Right lobe of liver (tissue), 6 donors: ENCODE results near the gene MID2. TPM values are rescaled to one million over a fixed set of nuclear protein-coding genes. Genes with fewer than 3 reads are reported as not detected.

ENCODE experiments used
- ATAC-seq, 4 donors: fragments of 200-7000 bp; cut with Tn5 transposase; one replicate each; pipeline ENCODE4 v1.9.1; 2020; ENCODE audit warnings: mild to moderate bottlenecking in 4 of 4, moderate library complexity in 4 of 4
- DNase-seq, 3 donors: peaks; one replicate each; pipeline ENCODE4 v3.0.0-alpha.2; 2020
- H3K27ac ChIP-seq, 3 donors: fragments of 200-600 bp; one replicate each; pipeline ENCODE4 v1.8.0; 2022
- H3K27me3 ChIP-seq, 2 donors: fragments of 200-600 bp; one replicate each; pipeline ENCODE4 v1.8.0; 2022
- H3K36me3 ChIP-seq, 4 donors: fragments of 200-600 bp; sonication (generic) in 1 of 4; one replicate each; pipeline versions ENCODE4 v1.5.1 to v1.8.0; 2017 to 2022; ENCODE audit warnings: control low read depth in 1 of 4
- H3K4me1 ChIP-seq, 4 donors: fragments of 200-600 bp; sonication (generic) in 1 of 4; one replicate each; pipeline versions ENCODE4 v1.5.1 to v1.8.0; 2017 to 2022; ENCODE audit warnings: control low read depth in 1 of 4
- H3K4me3 ChIP-seq, 3 donors: fragments of 200-600 bp; one replicate each; pipeline ENCODE4 v1.8.0; 2022
- H3K9me3 ChIP-seq, 4 donors: fragments of 200-600 bp; sonication (generic) in 1 of 4; one replicate each; pipeline versions ENCODE4 v1.5.1 to v1.8.0; 2017 to 2022; ENCODE audit warnings: control low read depth in 1 of 4
- CTCF ChIP-seq, 4 donors: fragments of 200-600 bp in 3 of 4; fragments of 450-650 bp in 1 of 4; IDR thresholded peaks; one replicate each; pipeline versions ENCODE4 v1.5.1 to v1.8.0; 2016 to 2022; ENCODE audit warnings: antibody characterized with exemption in 4 of 4, mild to moderate bottlenecking in 2 of 4
- POLR2A ChIP-seq: fragments of 450-650 bp; IDR thresholded peaks from one replicate; pipeline ENCODE4 v1.6.1; 2017; ENCODE audit warnings: antibody characterized with exemption, mild to moderate bottlenecking
- WGBS: methylation state at CpG from one replicate; pipeline ENCODE4 v1.1.6; 2018; ENCODE audit warnings: low coverage, low lambda C conversion rate; ENCODE audit not compliant: insufficient coverage; ENCODE audit errors: missing lambda C conversion rate; 5-methylcytosine and 5-hydroxymethylcytosine counted together
- intact Hi-C, 2 donors: fragments of 100-400 bp; cut with DNase I; formaldehyde crosslinking; loops; one replicate each; pipeline versions ENCODE4 v1.11.2 to v1.14.1; 2022
- total RNA-seq, 6 experiments: library from RNA; depleted of rRNA in 2 of 6; stranded (reverse); fragments of >200 nt in 2 of 6; fragmentation: NEBNext Ultra II Directional in 3 of 6; extraction: Animal tissue kit (Norgen Biotek cat#: 25700) in 3 of 6; gene quantifications; one replicate each; pipeline versions ENCODE4 v1.1.0 to v1.2.4, GENCODE V29; 2016 to 2023
- donor health status: DM: no; HTN: yes; CAD: no.
- donor health status: DM: no; HTN: no; CAD: no.
- donor health status: DM: no; HTN: no; CAD: no.
- donor health status: DM: no; HTN: yes; CAD: no.
- donor health status: DM: no; HTN: yes; CAD: no.

The MID2 gene
- total RNA-seq, 6 experiments from 2014 or later: 6.3 to 13.8 (median 11.8) TPM

GRCh38 chrX:107857837-107858236 lies 32.2 kb downstream of the MID2 start:
- Histone ChIP-seq H3K27me3 (no peaks in the 10 kb centered on the region), H3K4me3 (no peak overlapping the region), H3K4me1 (no peaks in the 10 kb centered on the region), H3K27ac (no peak overlapping the region), H3K36me3 (no peaks in the 10 kb centered on the region), H3K9me3 (no peaks in the 10 kb centered on the region)
- ATAC-seq (no peak), DNase-seq (no peak)
- no peak for TF ChIP-seq CTCF (IDR thresholded peaks at IDR 0.05)
- no peak for TF ChIP-seq POLR2A
- WGBS: 94% methylated on average over 5 of the region's 5 CpGs
- intact Hi-C loops: no loop called here

- no peaks in the 10 kb centered on the region for H3K27me3 ChIP-seq
- H3K36me3 ChIP-seq: no peaks in the 10 kb centered on the region
- no peak overlapping the region for H3K4me3 ChIP-seq
- DNase-seq (no peak), ATAC-seq (no peak)
- intact Hi-C loops: no loop called here
- H3K4me1 ChIP-seq: no peaks in the 10 kb centered on the region
- H3K9me3 ChIP-seq: no peaks in the 10 kb centered on the region
- 83% methylated on average over 4 of the region's 4 CpGs for WGBS
- no peak overlapping the region for H3K27ac ChIP-seq
- TF ChIP-seq CTCF (IDR thresholded peaks at IDR 0.05) (no peak), POLR2A (no peak)
Observed at GRCh38 chrX:107861056-107861455, 35.4 kb downstream of the MID2 start.

- no peaks in the 10 kb centered on the region for H3K27me3 ChIP-seq
- DNase-seq: no peak
- no peaks in the 10 kb centered on the region for H3K4me1 ChIP-seq
- ATAC-seq: no peak
- intact Hi-C loops: no loop called here
- 62% methylated on average over 3 of the region's 6 CpGs for WGBS
- H3K36me3 ChIP-seq: no peaks in the 10 kb centered on the region
- TF ChIP-seq POLR2A (no peak), CTCF (IDR thresholded peaks at IDR 0.05) (no peak)
- H3K9me3 ChIP-seq: no peaks in the 10 kb centered on the region
- no peak overlapping the region for H3K4me3 ChIP-seq
- no peak overlapping the region for H3K27ac ChIP-seq
Observed at GRCh38 chrX:107871136-107871535, 45.5 kb downstream of the MID2 start.

- ATAC-seq: no peak
Observed at GRCh38 chrX:107878106-107878505, 52.4 kb downstream of the MID2 start.

More at GRCh38 chrX:107878106-107878505, 52.4 kb downstream of the MID2 start:
- H3K36me3 ChIP-seq: no peaks in the 10 kb centered on the region
- H3K4me1 ChIP-seq: no peaks in the 10 kb centered on the region
- TF ChIP-seq POLR2A (no peak), CTCF (IDR thresholded peaks at IDR 0.05) (no peak)
- H3K9me3 ChIP-seq: no peaks in the 10 kb centered on the region
- intact Hi-C loops: no loop called here
- 74% methylated on average over 5 of the region's 5 CpGs for WGBS
- H3K27me3 ChIP-seq: no peaks in the 10 kb centered on the region
- H3K4me3 ChIP-seq: no peak overlapping the region
- H3K27ac ChIP-seq: no peak overlapping the region
- no peak for DNase-seq
